ENCODE measurements around the gene TMEM86A.

The TMEM86A gene

DNA sequence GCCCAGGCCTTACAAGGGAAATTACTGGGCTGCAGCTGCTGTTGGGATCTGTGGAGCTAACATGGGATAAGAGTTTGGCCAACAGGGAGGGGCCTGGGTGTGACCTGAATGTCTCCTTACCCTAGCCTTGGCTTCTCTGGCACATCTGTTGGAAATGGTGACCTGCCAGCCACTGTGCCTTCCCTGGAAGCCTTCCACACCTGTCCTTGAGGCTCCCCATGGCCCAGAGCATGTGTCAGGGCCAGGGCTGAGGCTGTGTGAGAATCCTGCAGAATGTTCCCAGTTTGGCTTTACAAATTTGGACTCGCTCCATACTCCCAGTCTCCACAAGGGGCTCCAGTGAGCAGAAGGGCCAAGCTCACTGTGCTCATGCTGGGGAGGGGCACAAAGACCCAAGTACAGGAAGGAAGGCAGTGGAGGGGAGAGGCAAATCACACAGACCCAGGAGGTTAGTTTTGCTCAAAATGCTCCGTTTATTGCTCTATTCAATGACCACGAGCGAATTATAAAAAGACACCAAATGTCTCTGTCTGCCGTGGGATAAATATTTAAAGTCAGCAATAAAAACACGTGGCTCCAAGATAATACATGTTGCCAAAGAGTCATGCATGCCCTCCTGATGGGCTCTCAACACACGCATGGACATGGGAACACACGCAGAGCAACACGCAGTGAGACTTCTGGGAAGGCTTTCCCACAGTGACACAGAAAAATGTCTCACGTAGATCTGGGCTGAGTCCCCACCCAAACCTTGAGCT is 29.1 kb downstream of the TMEM86A start:
- peak; percentile 37 to 55 for DNase-seq

DNA sequence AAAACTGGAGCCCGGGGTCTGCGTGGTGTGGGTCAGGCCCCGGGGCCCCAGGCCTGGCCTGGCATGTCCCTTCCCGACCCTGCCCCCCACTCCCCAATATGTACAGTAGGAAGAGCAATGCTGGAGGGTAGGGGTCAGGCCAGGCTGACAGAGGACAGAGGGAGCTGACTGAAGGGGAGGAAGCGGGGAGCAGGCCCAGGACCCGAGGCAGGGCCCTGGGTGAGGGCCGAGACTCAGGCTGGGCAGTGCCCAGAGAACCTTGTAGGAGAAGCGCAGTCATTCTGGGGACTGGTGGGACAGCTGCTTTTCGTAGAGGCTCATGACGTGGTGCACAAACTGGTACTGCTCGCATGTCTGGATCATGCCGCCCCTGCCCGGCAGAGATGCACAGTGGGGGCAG is 30.1 kb downstream of the TMEM86A start:
- no peak for DNase-seq

DNA sequence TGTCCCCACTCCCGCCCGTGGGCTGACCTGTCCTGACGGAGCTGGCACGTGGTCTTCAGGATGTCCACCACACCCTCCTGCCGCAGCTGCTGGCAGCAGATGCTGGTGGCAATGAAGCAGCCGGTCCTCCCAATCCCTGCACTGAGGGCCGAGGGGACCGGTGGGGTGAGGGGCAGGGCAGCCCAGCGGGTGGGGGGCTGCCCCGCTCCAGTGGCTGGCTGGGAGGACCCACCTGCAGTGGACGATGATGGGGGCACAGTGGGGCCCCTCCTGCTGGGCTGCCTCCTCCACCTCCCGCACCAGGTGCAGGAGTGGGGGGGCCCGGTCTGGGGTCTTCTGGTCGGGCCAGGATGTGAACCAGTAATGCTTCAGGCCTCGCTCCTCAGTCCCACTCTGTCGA is 30.8 kb downstream of the TMEM86A start:
- no peak for DNase-seq

DNA sequence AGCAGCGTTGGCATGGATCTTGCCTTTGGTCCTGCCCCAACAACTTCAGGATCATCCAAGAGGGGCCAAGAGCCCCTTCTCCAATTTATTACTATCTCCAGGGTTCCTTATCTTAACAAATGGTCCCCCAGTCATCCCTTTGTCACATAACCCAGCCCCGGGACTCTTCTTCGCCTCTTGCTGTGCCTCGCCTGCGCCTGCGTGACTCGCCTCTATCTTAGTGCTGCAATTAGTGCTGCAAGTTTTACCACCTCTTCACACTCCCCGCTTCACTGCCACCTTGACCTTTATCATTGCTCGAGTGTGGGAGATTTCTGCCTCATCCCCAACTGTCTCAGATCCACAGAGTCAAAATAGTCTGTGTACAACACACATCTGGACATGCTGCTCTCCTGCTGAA is 31.4 kb downstream of the TMEM86A start:
- no peak for DNase-seq

DNA sequence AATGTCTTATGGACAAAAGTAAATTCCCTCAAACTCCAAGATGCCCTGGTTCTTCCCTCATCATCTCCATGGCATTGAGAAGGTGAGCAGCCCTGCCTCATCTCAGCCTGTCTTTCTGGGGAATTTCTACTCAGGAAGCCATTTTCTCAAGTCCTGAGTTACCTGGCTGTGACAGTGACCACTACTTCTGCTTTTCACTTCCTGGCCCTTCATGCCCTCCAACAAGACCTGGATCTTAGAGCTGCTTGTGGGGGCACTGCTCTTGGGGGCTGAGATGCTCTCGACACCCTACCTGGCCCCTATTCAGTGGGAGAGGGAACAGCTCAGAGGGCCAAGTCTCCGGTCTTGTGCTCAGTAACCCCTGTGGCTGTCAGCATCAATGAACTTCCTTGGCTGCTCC is 32.9 kb downstream of the TMEM86A start:
- no peak for DNase-seq

DNA sequence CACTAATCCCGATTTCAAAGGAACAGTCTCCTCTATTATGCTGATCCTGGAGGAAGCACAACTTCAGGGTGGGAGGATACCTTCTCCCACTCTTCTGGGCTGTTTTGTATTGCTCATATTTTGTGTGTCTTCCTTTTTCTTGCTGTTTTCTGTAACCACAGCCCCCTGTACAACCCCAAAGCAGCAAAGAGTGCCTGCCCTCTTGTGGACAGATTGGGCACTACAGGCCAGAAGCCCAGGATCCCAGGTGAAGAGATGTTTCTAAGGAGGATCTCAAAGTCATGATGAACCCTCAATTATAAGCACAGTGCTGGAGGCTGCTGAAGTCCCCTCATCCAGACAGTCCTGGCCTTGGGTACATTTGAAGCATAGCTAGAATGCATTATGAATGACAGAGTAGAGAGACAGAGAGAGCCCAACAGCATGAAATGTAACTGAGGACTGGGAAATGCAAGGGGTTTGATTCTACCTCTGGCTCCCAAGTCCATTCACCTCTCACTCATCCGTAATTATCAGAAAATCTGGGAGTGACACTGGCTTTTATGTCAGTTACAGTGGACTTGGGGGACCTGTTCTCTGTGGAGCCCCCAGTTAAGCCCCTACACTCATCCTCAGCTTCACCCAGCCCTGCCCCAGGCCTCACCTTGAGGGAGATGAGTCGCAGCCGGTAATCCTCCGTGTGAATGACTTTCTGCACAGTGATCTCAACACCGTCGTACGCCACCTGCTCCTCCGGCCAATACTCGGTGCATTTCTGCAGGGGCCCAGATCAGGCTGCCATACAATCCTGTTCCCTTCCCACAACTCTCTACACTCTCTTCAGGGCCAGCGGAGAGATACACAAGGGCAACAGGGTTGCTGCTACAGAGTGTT is 33.6 kb downstream of the TMEM86A start:
- peak; percentile 63 to 72 for DNase-seq

DNA sequence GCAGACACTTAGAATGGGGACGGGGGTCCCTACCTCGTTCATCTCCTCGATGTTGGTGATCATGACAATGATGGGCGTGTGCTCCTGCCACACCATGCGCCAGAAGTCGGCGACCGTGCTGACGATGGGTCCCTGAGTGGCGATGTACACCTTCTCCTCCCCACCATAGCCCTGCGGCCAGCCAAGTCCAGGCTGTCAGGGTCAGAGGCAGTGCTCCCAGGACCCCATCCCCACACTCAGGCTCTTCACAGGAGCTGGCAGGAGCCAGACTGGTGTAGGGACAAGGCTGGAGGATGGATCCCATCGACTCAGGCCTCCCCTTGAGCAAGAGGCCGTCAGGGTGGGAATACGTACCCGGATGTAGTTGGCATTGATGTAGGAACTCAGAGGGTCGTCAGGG is 34.6 kb downstream of the TMEM86A start:
- no peak for DNase-seq

DNA sequence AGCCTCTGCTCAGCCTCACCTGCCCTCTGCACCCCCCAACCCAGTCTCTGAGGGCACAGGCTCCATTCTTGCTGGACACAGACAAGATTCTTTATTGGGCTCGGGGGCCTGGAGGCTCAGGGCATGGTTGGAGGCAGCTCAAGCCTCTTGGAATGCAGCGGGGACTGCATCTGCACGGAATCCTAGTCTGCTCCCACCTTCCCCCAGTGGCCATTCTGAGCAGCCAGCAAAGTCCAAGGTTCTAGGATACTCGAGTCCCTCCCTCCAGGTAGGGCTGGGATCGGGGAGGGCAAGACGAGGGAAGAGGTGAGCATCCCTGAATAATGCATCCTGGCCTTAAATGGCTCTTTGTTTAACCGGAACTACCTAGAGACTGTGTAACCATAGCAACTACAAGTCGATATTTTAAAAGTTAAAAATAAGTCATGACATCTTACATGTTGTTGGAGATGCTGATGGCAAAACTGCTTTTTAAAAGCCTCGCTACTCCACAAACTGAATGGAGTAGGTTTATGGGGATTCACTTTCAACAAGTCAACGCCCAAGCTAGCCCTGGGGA is 38.1 kb downstream of the TMEM86A start:
- no peak for DNase-seq

DNA sequence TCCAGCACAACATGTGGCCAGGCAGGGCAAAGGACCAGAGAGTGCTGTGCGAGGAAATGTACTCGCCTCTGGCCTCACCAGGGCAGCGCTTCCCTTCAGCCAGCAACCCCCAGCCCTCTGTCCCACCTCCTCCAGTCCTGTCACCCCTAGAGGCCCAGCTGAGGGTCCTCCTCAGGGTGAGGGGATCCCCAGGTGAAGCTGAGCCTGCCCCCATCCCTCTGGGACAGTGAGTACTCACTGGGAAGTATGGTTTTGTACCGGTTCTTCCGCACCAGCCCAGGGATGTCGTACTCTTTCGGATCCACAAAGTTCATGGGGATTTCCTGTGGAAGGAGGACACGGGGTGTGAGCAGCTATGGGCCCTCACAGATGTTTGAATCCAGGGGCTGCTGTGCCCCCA is 39.1 kb downstream of the TMEM86A start:
- DNase-seq, result no peak

DNA sequence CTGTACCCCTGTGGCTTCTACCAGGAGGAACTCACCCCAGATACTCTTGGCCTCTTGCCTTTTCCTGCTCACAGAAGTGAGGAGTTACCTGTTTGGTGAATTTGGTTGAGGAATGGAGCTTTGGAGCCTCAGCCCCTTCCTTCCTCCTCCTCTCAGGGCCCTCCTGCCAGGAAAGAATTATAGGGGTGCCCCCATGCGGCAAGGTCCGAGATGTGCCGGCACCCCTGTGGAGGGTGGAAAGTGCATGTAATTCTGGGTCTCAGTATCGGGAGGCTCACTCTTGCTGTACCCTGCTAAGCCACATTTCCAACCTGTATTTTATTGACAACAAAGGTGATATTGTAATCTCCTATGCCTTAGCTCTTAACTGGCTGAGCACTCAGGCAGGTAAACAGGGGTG is 41.1 kb downstream of the TMEM86A start:
- no peak for DNase-seq

DNA sequence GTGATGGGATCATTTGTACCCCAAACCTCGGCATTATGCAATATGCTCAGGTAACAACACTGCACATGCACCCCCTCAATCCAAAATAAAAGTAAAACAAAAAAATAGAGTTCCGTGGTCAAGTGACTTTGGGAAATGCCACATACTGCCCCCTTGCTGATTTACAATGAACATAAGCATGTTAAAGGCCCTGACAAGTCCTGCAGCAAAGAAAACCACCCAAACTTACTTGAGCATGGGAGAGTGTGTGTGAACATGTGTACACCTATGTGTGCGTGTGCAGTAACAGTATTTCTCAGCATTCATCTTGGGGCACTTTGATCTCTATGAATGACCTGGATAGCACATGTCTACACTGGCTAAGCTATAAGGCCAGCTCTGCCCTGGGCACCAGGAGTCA is 43.2 kb downstream of the TMEM86A start:
- DNase-seq, result no peak

DNA sequence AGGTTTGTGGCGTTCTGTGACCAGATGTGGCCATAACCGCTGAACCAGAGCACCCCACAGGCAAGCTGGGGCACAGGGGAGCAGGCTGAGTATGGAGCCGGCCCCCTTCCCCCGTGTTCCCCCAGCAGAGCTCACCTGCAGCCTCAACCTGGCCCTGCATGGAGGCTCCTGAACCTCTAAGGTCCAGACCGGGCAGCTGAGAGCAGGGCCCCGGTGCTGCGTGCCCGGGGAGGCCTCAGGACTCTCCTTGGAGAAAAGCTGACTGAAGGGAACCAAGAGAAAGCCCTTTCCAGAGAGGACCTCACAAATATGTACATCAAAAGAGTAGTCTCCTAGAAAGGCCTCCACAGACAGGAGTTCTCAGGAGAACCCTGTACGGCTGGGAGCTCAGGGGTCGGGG is 44.8 kb downstream of the TMEM86A start:
- no peak for DNase-seq

DNA sequence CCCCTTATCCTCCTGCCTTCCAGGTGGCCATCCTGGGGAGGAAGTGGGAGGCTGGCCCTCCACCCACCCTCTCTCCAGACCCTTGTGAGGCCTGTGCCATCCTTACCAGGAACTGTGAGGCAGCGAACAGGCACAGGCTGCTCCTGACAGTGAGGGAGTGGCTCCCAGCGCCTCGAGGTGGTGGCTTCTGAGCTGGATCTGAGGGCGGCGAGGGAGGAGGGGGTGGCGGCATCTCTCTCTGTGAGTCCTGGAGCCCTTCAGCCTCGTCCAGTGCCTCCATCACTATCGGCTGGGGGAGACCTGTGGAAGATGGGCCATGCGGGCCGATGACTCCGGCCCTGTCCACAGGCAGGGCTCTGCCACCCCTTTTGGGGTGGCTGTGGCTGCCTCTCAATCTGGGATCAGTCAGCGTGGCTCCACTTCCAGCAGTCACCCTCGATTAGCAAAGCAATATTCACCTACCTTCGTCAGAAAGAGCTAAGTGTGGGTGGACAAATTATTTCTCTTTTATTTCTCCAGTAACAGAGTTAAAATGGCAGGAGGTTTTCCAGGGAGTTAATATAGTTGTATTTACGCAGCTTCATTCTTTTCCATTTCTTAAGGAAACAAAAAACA is 45.4 kb downstream of the TMEM86A start:
- DNase-seq, result no peak

DNA sequence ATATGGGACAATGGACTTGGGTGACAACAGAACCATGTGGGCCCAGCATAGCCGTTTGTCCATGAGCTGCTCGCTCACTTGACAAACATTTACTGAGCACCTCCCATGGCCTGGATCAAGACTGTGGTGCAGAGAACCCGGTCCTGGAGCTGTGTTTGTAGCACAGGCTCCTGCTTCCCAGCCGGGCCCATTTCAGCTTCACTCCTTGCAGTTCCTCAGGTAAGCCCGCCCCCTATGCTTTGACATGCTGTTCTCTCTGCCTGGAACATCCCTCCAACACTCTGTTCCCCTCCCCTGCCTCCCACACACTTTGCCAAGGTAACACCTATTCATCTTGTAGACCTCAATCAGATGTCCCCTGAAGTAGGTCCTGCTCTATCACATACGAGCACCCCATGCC is 46.7 kb downstream of the TMEM86A start:
- DNase-seq, result no peak

DNA sequence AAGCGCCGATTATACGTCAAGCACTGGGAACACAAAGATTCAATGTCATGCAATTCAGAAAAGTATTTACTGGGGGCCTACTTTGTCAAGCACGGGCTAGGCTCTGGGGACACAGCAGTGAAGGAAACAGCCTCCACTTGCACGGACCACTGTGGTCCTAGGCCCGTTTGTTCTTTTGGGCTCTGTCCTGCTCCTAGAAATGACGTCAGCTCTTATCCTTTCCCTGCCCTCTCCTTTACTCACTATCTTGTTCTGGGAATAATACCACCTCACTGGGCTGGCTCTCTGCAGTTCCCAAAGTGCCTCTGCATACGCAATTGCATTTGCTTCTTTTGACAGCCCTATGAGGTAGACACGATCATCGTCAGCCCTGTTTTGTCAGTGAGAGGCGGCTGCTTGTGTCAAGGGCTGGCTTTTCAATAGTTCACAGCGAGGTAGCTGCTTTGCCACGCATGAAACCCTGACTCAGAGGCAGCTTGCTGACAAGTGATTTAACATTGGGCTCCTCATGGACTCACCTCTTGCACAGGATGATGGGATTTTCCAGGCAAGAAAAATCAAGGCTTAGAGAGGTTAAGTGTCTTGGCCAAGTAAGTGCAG is 50.3 kb downstream of the TMEM86A start:
- no peak for DNase-seq

DNA sequence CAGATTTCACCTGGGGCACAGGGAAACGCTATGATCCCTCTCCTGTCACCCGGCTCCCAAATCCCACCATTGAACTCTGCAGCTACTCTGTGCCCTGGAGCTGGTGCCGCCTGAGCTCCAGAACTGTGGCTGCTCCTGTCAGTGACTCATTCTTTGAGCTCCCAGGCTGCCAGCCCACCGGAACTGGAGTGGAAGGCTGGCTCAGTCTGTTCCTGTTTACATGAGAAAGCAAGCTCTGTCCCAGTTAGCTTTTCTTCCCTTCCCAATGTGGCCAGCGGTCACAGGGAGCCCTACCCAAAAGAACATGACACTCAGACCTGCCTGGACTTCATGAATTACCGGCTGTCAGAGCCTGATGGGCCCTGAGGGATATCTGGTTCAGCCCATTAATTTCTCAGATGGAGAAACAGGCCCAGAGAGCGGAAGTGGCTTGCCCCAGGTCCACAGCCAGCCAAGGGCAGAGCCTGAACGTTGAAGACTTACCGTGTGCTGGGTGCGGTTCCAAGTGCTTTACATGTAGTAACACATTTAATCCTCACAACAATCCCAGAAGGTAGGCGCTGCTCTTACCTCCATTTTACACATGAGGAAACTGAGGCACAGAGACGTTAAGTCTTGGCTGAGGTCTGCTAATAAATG is 51.2 kb downstream of the TMEM86A start:
- DNase-seq, result no peak

DNA sequence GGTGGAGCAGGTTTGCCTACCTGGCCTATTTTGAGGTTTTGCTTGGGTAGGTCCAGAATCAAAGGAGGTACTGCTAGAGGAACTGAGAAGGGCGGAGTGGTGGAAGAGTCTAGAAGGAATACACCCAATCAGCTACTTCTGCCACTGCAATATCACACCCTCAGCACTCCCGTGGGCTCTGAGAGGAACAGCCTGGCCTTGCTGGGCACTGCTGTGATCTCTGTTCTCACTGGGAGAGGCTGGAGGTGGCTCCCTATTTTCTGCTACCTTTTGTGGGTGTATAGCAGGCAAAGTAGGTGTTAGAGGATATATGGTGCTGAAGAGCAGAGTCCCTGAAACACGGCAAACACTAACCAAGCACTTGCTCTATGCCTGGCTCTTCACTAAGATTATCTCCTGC is 52.4 kb downstream of the TMEM86A start:
- no peak for DNase-seq

DNA sequence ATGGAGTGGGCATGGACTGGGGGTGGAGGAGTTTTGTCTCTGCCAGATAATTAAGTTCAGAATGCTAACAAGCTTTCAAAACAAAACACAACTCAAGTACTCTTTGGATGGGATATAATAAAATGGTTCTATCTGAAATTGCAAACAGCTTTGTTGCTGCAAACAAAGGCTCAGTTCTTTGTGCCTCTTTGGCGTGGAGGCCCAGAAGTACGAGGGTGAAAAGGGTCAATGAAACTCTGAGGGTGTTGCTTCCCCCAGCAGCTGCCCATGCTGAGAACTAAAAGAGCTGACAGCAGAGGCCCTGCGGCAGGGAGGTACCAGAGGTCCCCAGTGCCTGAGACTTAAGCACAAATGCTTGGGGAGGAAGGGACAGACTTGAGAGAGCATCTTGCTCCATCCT is 53.9 kb downstream of the TMEM86A start:
- DNase-seq, result no peak

DNA sequence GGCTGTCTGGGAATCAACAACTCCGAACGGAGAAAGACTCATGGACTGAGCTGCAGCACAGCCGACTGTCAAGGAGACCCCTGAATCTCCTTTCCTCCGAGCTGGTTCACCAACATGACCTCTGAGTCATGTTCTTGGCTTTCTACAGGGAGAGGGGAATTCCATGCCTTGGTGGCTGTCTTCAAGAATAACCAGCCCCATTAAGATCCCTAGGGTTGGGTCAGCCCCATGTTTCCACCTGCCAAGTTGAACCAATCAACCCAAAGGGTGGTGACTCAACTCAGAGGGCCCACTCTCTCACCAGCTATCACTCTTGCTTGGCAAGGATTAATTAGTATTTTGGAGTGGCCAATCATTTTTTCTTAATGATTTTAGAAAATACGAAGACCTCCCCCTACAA is 55.7 kb downstream of the TMEM86A start:
- no peak for DNase-seq
